ENCODE data around the gene PDLIM4.

Gene PDLIM4

DNA sequence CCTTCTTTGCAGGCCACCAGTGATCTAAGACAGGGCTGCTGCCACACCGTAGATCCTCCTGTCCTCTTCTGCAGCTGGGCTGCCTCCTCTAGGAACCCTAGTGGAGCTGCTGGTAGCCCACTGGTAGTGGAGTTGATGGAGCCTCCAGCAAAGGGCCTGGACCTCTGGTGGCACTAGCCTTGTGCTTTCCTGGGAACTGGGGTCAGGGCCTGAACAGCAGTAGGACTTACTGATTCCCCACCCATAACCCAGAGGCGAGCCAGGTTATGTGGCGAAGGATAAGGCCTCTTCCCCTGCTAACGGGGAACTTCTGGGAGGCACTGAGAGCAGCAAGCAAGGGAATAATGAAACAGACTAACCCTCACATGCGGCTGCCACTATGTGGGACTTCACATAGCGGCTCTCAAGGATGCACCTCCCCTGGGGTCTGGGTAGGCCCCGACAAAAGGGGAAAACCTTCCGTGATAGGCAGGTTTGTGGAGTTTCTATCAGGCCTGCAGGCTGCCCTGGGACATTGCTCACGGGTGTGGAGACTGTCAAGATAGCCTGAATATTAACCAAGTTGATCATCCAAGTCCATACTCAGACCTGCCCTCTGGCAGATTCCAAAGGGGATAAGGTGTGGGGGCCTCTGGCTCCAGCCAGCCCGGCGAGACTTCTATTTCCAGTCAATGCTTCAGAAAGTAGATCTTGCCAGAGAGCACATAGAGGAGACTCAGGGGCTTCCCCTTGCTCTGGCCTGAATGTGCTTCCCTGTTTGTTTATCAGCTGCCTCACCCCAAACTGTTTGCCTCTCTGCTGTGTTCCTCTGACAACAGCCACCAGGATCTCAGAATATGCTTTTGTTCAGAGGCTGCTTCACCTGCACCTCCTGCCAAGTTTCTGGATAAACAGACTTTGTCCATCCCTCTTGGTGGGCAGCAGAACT lies 44.1 kb downstream of the PDLIM4 start:
- in situ Hi-C loops (cut with MboI; ENCODE audit: low sequenced_read_pairs), result no loop called here

DNA sequence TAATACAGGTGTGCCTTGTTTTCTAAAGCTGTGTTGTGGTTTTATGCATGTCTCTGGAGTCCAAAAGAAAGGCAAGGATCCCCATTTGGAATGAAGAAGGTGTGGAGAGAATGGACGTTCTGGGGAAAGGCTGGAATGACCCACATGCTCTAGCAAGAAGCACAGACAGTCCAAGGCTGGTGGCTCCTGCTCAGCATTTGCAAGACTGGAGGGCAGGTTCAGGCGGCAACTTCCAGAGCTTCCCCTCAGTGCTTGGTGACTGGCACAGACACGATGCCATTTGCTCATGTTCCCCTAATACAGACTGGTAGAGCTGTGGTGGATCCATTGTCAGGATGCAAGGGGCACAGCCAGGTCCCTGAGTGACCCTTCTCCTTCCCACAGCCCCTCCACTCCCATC lies 44.9 kb downstream of the PDLIM4 start:
- in situ Hi-C loops (cut with MboI; ENCODE audit: low sequenced_read_pairs), result no loop called here

DNA sequence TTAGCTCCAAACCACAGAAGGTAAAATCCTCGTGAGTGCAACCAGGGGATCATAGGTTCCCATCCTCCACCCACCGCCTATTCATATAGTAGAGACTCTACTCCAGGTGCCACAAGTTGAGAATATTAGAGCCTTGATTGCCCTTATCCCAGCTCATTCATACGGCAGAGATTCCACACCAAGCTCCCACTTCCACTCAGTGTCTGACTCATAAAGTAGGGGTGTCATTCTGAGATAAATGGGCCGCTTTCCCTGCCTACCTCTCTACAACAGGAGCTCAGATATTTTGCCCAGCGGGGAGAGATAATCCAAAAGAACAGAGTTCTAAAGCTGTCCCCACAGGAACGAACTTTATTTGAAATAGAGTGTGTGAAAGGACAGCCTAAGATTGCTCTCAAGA lies 46.1 kb downstream of the PDLIM4 start:
- in situ Hi-C loops (cut with MboI; ENCODE audit: low sequenced_read_pairs), result no loop called here

DNA sequence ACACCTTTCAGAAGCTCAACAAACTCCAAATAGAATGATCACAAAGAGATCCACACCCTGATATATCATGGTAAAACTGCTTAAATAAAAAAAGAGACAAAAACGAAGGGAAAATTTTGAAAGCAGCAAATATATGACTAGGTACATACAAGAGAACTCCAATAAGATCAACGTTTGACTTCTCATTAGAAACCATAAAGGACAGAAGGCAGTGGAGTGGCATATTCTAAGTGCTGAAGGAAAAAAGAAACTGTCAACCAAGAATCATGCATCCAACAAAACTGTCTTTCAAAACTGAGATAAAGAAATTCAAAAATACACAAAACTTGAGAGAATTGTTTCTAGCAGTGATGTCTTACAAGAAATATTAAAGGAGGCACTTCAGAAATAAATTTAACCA lies 47.9 kb downstream of the PDLIM4 start:
- in situ Hi-C loops (cut with MboI; ENCODE audit: low sequenced_read_pairs), result no loop called here

DNA sequence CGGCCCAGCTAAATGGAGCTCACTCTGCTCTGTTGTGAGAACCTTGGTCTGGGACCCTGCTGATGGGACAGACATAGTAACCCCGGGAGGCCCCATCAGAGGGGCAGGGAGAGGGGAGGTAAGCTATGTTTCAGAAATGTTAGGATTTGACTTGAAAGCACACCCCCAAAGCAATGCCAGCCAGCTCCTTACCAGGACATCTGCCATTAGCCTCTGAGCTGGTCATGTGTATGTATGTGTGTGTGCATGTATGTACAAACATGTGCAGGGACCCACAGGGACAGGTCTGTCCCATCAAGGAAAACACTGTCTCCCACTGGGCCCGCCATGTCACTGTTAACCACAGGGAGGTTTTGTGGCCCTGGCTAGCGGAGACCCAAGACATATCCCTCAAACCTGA lies 51.2 kb downstream of the PDLIM4 start:
- in situ Hi-C loops (cut with MboI; ENCODE audit: low sequenced_read_pairs), result no loop called here

DNA sequence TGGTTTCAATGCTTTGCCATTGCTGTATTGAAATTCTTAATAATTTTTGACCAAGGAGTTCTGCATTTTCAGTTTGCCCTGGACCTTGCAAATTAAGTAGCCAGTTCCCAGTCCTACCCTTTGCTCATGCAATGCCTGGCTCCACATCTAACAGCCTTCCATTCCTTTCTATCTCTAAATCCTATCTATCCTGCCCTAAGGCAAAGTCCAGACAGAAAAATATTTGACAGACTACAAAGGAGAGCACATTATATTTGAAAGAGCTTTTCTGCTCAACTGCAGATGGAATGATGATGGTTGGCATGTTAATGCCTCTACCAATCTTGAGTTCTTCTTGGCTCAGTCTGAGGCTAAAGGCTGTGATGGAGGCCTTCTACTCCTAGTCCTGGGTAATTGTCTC lies 52.2 kb downstream of the PDLIM4 start:
- in situ Hi-C loops (cut with MboI; ENCODE audit: low sequenced_read_pairs), result no loop called here

DNA sequence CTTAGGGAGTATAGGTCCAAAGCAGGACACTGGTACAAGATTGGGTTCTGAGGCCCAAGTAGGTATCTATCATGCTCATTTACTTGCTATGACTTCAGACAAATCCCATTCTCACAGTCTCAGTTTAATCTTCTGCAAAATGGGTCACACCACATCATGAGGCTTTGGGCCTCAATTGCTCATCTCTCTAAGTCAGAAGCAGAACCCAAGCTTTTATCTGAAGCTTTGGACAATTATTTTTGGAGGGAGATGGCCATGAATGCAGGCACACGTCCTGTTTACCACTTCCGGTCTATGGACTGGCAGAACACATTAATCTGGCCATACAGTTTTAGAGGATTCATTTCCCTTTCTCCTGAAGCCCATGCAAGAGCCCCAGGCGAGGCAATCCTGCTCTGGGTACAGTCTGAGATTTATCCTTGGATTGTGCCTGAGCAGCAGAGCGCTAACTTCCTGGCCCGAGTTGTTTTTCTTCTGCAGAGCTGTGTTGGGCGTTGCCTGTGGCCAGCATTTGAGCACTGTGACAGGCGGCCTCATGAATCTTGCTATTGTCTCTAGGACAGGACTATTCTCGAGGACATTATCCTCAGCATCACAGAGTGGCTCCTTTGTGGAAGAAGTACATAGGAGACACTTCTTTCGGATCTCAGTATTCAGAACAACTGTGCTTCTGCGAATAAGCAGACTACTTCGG lies 52.8 kb downstream of the PDLIM4 start:
- in situ Hi-C loops (cut with MboI; ENCODE audit: low sequenced_read_pairs), result no loop called here

DNA sequence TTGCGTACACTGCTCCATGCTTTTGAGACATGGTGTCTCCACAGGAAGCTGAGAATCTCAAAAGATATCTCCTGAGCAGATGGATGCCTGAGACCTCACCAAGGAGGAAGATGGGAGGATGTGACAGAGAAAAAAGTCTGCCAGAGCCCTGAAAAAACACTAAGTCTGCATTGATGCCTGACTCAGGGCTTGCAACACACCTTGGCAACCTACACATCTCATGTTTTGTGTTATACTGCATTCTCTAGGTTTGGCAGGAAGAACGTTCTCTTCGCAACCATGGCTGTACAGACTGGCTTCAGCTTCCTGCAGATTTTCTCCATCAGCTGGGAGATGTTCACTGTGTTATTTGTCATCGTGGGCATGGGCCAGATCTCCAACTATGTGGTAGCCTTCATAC lies 55.9 kb downstream of the PDLIM4 start:
- in situ Hi-C loops (cut with MboI; ENCODE audit: low sequenced_read_pairs), result no loop called here

DNA sequence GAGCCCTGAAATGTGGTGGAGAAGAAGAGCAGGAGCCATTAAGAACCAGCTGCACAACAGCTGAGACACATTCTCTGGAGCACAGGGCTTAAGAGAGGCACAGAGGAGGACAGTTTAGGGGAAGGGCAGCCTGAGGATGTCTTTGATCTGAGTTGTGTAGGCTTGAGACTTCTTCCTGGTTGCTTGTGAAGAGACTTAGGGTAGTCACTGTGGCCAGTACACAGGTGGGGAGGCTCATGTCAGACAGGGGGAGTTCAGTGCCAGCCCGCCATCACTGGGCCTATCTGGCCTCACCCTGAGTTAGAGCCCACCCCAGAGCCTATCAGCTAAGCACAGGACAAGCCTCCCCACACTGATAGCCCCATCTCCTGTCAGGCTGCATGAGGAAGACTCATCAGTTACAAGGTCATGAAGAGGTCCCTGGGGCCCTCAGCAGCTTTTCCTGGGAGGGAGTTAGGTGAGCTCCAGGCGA lies 56.5 kb downstream of the PDLIM4 start:
- in situ Hi-C loops (cut with MboI; ENCODE audit: low sequenced_read_pairs), result no loop called here

DNA sequence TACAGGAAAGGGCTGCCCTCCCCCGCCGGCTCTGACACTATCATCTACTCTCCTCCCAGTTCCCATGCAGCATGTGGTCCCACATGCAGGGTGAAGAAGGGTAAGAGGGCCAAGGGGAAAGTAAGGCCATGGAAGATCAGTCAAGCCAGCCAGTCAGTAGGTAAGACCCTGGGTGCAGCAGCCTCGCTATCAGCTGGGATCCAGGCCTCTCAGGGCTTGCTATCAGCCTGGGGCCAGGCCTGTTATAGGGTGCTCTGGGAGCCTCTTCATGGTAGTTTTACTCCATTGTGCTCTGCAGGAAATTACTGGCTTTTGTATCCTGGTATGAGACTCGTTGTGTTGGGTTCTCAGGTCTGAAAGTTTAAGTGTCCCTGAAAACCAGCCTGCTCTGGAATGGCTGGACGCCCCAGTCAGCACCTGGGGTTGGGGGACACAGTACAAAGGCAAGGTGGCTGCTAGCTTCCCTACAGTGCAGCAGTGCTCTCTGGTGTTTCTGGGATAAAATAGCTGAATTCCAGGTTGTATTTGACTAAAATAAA lies 58.1 kb downstream of the PDLIM4 start:
- in situ Hi-C loops (cut with MboI; ENCODE audit: low sequenced_read_pairs), result no loop called here

DNA sequence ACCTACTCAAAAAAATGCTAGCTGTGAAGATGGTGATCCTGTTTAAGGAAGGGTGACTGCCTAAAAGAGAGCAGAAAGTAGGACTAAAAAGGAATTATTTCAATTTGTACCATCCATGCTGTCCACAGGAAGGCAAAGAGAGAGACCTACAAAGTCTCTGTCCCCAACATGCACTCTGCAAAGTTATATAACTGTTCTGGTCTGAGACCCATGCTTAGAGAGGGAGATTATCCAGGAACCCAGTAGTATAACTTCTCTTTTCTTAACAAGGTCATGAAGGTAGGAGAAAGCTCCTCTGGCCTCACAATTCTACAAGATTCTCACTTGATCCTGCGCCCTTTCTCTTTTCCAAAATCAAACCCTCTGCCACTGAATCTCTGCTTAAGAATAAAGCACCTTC lies 62.5 kb downstream of the PDLIM4 start:
- in situ Hi-C loops (cut with MboI; ENCODE audit: low sequenced_read_pairs), result no loop called here

DNA sequence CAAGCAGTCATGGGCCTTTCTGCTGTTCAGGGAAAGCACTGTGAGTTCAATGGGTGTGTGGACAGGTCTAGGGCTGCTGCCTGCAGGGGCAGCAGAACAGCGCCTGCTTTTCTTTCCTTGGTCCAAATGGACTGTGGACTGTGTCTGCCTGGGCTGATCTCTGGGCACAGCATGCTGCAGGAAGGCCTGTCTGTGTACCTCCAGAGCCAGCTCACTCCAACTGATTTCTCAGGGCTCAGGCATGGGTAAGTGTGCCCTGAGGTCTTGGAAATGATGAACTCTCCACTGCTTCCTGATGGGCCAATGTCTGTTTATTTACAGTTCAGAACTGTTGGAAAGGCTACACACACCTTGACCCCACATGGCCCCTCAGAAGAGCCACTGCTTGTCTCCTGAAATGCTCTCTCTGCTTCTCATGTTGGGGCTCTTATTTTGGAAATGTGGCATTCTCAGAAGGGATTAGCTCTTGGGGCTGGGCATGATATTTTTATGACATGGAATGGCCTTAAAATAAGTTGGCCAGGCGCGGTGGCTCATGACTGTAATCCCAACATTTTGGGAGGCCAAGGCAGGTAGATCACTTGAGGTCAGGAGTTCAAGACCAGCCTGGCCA lies 63.7 kb downstream of the PDLIM4 start:
- in situ Hi-C loops (cut with MboI; ENCODE audit: low sequenced_read_pairs), result no loop called here

DNA sequence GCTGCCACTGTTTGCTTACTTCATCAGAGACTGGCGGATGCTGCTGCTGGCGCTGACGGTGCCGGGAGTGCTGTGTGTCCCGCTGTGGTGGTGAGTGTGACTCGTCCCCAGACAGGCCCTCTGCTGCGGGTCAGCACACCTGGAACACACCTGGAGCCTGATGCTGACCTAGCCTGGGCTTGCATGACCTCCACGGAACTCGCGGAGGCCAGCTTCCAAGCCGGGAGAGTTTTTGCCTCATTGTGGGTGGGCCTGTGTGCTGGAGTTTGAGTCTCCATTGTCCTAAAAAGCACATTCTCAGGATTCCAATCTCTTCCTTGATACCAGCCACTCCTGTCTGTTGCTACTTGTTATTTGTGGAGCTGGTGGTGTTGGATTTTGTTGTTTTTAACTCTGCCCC lies 64.8 kb downstream of the PDLIM4 start:
- in situ Hi-C loops (cut with MboI; ENCODE audit: low sequenced_read_pairs), result no loop called here

All from HL-60/S4 treated with retinoic acid at 250 ng/mL for 4 days and 3 days (cell line).